ENCODE measurements around the gene CD3D.

- TF ChIP-seq CTCF (IDR thresholded peaks at IDR 0.05) = no peak
- no peak for TF ChIP-seq MLX (CRISPR knock-in tag; IDR thresholded peaks at IDR 0.05)
- no peak for TF ChIP-seq JUN (CRISPR knock-in tag; IDR thresholded peaks at IDR 0.05)
- no peak for TF ChIP-seq FOXK1 (CRISPR knock-in tag; IDR thresholded peaks at IDR 0.05)
- no peak for TF ChIP-seq USF2 (CRISPR knock-in tag; IDR thresholded peaks at IDR 0.05)
- no peak for TF ChIP-seq ZNF671 (CRISPR knock-in tag; IDR thresholded peaks at IDR 0.05)
- no peak for TF ChIP-seq FOXJ3 (CRISPR knock-in tag; IDR thresholded peaks at IDR 0.05; ENCODE audit: borderline replicate concordance)
- no peak for TF ChIP-seq NFE2L1 (CRISPR knock-in tag; IDR thresholded peaks at IDR 0.05)
- no peak for TF ChIP-seq NR3C1 (CRISPR knock-in tag; conservative IDR thresholded peaks at IDR 0.05; ENCODE audit: low read depth)
- TF ChIP-seq ZNF138 (CRISPR knock-in tag; conservative IDR thresholded peaks at IDR 0.05) = no peak
- TF ChIP-seq IRF2 (CRISPR knock-in tag; IDR thresholded peaks at IDR 0.05; ENCODE audit: borderline replicate concordance, low read depth) = no peak
These were observed 1.2 kb downstream of the CD3D start for GRCh38 chr11:118341261-118341660.
